SH-SY5Y (cell line): ENCODE data around the gene KIAA1217.

ENCODE experiments used
- GATA2 ChIP-seq: IDR thresholded peaks from 2 replicates; pipeline ENCODE4 v1.6.1; 2011; ENCODE audit warnings: mild to moderate bottlenecking, low read depth, low read length
- GATA3 ChIP-seq: IDR thresholded peaks from 2 replicates; pipeline ENCODE4 v1.6.1; 2011; ENCODE audit warnings: low read depth, mild to moderate bottlenecking, low read length, moderate library complexity

DNA sequence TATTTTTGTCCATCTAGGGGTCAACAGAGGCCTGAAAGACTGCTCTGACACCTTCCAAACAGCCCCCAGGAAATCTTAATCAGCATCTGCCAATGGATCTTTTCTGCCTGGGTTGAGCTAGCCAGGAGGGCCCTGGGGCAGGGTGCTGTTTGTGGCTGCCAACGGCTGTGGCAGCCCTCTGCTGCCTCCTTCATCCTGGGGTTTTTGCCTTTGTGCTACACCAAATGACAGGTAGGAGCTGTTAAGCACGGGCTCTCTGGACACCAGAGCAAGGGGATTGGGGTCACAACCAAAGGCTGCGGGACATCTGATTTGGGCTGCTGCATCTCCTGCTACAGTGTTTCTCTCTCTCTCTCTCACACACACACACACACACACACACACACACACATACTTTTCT, 2.0 kb upstream of the KIAA1217 start:
- TF ChIP-seq GATA2, result no peak
- no peak for TF ChIP-seq GATA3
